Measurements from ENCODE around the gene CAPS.
A peak's percentile ranks its signal among the peaks of the same experiment; 100 is the strongest.

CAPS gene

GRCh38 chr19:5936292-5936592 lies 22.2 kb downstream of the CAPS start:
- DNase-seq = no peak

GRCh38 chr19:5937550-5937949 lies 23.5 kb downstream of the CAPS start:
- DNase-seq = no peak

- DNase-seq = no peak
These were observed 26.5 kb downstream of the CAPS start for GRCh38 chr19:5940260-5941208.

- DNase-seq = no peak
These were observed 27.6 kb downstream of the CAPS start for GRCh38 chr19:5941673-5942072.

GRCh38 chr19:5943045-5943444 lies 29.0 kb downstream of the CAPS start:
- DNase-seq = no peak

GRCh38 chr19:5943623-5944022 lies 29.6 kb downstream of the CAPS start:
- DNase-seq = no peak

- DNase-seq = no peak
These were observed 33.4 kb downstream of the CAPS start for GRCh38 chr19:5947435-5947834.

GRCh38 chr19:5948752-5949564 lies 34.9 kb downstream of the CAPS start:
- peak; percentile 41 to 44 for DNase-seq

GRCh38 chr19:5949792-5950305 lies 35.8 kb downstream of the CAPS start:
- DNase-seq = peak; percentile 52 to 63

- DNase-seq = no peak
These were observed 36.7 kb downstream of the CAPS start for GRCh38 chr19:5950741-5951140.

GRCh38 chr19:5951338-5951861 lies 37.3 kb downstream of the CAPS start:
- no peak for DNase-seq

- no peak for DNase-seq
These were observed 38.4 kb downstream of the CAPS start for GRCh38 chr19:5952193-5953029.

- DNase-seq = no peak
These were observed 39.1 kb downstream of the CAPS start for GRCh38 chr19:5953030-5953589.

GRCh38 chr19:5953680-5954213 lies 39.7 kb downstream of the CAPS start:
- peak; percentile 66 to 72 for DNase-seq

- DNase-seq = no peak
These were observed 40.2 kb downstream of the CAPS start for GRCh38 chr19:5954293-5954692.

GRCh38 chr19:5955636-5955935 lies 41.5 kb downstream of the CAPS start:
- no peak for DNase-seq

- DNase-seq = no peak
These were observed 42.3 kb downstream of the CAPS start for GRCh38 chr19:5956323-5956722.

- DNase-seq = no peak
These were observed 42.7 kb downstream of the CAPS start for GRCh38 chr19:5956728-5957127.

- DNase-seq = no peak
These were observed 43.1 kb downstream of the CAPS start for GRCh38 chr19:5957170-5957569.

- no peak for DNase-seq
These were observed 44.2 kb downstream of the CAPS start for GRCh38 chr19:5958074-5958850.

- DNase-seq = no peak
These were observed 44.7 kb downstream of the CAPS start for GRCh38 chr19:5958851-5959122.

Data from activated T-cell treated with anti-CD3 and anti-CD28 coated beads, Interleukin-2, amount 50 U/mL, for 48 hours (primary cell).